ENCODE measurements around the gene CDK14. TPM values are rescaled to one million over a fixed set of nuclear protein-coding genes. Genes with fewer than 3 reads are reported as not detected.

Gene CDK14
- total and polyA plus RNA-seq, 2 of the 8 experiments (the other 6 are each of a cell fraction or from before 2014, with no cell fraction given): 5.5 to 47.3 TPM

GRCh38 chr7:90839316-90839715 lies 243.2 kb downstream of the CDK14 start (continued):
- TF ChIP-seq, protein P1, sequence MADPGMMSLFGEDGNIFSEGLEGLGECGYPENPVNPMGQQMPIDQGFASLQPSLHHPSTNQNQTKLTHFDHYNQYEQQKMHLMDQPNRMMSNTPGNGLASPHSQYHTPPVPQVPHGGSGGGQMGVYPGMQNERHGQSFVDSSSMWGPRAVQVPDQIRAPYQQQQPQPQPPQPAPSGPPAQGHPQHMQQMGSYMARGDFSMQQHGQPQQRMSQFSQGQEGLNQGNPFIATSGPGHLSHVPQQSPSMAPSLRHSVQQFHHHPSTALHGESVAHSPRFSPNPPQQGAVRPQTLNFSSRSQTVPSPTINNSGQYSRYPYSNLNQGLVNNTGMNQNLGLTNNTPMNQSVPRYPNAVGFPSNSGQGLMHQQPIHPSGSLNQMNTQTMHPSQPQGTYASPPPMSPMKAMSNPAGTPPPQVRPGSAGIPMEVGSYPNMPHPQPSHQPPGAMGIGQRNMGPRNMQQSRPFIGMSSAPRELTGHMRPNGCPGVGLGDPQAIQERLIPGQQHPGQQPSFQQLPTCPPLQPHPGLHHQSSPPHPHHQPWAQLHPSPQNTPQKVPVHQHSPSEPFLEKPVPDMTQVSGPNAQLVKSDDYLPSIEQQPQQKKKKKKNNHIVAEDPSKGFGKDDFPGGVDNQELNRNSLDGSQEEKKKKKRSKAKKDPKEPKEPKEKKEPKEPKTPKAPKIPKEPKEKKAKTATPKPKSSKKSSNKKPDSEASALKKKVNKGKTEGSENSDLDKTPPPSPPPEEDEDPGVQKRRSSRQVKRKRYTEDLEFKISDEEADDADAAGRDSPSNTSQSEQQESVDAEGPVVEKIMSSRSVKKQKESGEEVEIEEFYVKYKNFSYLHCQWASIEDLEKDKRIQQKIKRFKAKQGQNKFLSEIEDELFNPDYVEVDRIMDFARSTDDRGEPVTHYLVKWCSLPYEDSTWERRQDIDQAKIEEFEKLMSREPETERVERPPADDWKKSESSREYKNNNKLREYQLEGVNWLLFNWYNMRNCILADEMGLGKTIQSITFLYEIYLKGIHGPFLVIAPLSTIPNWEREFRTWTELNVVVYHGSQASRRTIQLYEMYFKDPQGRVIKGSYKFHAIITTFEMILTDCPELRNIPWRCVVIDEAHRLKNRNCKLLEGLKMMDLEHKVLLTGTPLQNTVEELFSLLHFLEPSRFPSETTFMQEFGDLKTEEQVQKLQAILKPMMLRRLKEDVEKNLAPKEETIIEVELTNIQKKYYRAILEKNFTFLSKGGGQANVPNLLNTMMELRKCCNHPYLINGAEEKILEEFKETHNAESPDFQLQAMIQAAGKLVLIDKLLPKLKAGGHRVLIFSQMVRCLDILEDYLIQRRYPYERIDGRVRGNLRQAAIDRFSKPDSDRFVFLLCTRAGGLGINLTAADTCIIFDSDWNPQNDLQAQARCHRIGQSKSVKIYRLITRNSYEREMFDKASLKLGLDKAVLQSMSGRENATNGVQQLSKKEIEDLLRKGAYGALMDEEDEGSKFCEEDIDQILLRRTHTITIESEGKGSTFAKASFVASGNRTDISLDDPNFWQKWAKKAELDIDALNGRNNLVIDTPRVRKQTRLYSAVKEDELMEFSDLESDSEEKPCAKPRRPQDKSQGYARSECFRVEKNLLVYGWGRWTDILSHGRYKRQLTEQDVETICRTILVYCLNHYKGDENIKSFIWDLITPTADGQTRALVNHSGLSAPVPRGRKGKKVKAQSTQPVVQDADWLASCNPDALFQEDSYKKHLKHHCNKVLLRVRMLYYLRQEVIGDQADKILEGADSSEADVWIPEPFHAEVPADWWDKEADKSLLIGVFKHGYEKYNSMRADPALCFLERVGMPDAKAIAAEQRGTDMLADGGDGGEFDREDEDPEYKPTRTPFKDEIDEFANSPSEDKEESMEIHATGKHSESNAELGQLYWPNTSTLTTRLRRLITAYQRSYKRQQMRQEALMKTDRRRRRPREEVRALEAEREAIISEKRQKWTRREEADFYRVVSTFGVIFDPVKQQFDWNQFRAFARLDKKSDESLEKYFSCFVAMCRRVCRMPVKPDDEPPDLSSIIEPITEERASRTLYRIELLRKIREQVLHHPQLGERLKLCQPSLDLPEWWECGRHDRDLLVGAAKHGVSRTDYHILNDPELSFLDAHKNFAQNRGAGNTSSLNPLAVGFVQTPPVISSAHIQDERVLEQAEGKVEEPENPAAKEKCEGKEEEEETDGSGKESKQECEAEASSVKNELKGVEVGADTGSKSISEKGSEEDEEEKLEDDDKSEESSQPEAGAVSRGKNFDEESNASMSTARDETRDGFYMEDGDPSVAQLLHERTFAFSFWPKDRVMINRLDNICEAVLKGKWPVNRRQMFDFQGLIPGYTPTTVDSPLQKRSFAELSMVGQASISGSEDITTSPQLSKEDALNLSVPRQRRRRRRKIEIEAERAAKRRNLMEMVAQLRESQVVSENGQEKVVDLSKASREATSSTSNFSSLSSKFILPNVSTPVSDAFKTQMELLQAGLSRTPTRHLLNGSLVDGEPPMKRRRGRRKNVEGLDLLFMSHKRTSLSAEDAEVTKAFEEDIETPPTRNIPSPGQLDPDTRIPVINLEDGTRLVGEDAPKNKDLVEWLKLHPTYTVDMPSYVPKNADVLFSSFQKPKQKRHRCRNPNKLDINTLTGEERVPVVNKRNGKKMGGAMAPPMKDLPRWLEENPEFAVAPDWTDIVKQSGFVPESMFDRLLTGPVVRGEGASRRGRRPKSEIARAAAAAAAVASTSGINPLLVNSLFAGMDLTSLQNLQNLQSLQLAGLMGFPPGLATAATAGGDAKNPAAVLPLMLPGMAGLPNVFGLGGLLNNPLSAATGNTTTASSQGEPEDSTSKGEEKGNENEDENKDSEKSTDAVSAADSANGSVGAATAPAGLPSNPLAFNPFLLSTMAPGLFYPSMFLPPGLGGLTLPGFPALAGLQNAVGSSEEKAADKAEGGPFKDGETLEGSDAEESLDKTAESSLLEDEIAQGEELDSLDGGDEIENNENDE (IDR thresholded peaks at IDR 0.05; ENCODE audit: insufficient replicate concordance, low read length): no peak
- TF ChIP-seq TEAD4 (IDR thresholded peaks at IDR 0.05; ENCODE audit: low read depth, low read length): no peak
- TF ChIP-seq TAF1 (IDR thresholded peaks at IDR 0.05; ENCODE audit: low read depth, low read length): no peak
- no peak for TF ChIP-seq KDM1A (IDR thresholded peaks at IDR 0.05; ENCODE audit: borderline replicate concordance, low read length)
- TF ChIP-seq TBP (IDR thresholded peaks at IDR 0.05; ENCODE audit: low read depth, low read length): no peak
